Measurements from ENCODE around the gene WWOX.

The WWOX gene

GRCh38 chr16:79164388-79164995 is 1065.0 kb downstream of the WWOX start:
- TF ChIP-seq ISL1 (CRISPR knock-in tag; IDR thresholded peaks at IDR 0.05) (no peak), RARB (CRISPR knock-in tag; IDR thresholded peaks at IDR 0.05) (no peak), ZFP3 (CRISPR knock-in tag; IDR thresholded peaks at IDR 0.05) (no peak), PPARA (CRISPR knock-in tag; IDR thresholded peaks at IDR 0.05; ENCODE audit: borderline replicate concordance) (no peak), TCF4 (CRISPR knock-in tag; IDR thresholded peaks at IDR 0.05; ENCODE audit: borderline replicate concordance) (no peak), ZNF565 (CRISPR knock-in tag; conservative IDR thresholded peaks at IDR 0.05; ENCODE audit: low read depth) (no peak), POU6F1 (CRISPR knock-in tag; IDR thresholded peaks at IDR 0.05; ENCODE audit: borderline replicate concordance, low read depth) (no peak), ZNF70 (CRISPR knock-in tag; IDR thresholded peaks at IDR 0.05) (no peak), ESRRG (CRISPR knock-in tag; IDR thresholded peaks at IDR 0.05) (no peak), TSHZ2 (CRISPR knock-in tag; IDR thresholded peaks at IDR 0.05) (no peak), BACH2 (CRISPR knock-in tag; IDR thresholded peaks at IDR 0.05; ENCODE audit: borderline replicate concordance) (no peak)
- TF ChIP-seq, protein P1, sequence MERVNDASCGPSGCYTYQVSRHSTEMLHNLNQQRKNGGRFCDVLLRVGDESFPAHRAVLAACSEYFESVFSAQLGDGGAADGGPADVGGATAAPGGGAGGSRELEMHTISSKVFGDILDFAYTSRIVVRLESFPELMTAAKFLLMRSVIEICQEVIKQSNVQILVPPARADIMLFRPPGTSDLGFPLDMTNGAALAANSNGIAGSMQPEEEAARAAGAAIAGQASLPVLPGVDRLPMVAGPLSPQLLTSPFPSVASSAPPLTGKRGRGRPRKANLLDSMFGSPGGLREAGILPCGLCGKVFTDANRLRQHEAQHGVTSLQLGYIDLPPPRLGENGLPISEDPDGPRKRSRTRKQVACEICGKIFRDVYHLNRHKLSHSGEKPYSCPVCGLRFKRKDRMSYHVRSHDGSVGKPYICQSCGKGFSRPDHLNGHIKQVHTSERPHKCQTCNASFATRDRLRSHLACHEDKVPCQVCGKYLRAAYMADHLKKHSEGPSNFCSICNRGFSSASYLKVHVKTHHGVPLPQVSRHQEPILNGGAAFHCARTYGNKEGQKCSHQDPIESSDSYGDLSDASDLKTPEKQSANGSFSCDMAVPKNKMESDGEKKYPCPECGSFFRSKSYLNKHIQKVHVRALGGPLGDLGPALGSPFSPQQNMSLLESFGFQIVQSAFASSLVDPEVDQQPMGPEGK (CRISPR knock-in tag; IDR thresholded peaks at IDR 0.05; ENCODE audit: borderline replicate concordance) = no peak
- TF ChIP-seq, protein P2, sequence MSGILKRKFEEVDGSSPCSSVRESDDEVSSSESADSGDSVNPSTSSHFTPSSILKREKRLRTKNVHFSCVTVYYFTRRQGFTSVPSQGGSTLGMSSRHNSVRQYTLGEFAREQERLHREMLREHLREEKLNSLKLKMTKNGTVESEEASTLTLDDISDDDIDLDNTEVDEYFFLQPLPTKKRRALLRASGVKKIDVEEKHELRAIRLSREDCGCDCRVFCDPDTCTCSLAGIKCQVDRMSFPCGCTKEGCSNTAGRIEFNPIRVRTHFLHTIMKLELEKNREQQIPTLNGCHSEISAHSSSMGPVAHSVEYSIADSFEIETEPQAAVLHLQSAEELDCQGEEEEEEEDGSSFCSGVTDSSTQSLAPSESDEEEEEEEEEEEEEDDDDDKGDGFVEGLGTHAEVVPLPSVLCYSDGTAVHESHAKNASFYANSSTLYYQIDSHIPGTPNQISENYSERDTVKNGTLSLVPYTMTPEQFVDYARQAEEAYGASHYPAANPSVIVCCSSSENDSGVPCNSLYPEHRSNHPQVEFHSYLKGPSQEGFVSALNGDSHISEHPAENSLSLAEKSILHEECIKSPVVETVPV (CRISPR knock-in tag; IDR thresholded peaks at IDR 0.05) = no peak
- no peak for ATAC-seq

DNA sequence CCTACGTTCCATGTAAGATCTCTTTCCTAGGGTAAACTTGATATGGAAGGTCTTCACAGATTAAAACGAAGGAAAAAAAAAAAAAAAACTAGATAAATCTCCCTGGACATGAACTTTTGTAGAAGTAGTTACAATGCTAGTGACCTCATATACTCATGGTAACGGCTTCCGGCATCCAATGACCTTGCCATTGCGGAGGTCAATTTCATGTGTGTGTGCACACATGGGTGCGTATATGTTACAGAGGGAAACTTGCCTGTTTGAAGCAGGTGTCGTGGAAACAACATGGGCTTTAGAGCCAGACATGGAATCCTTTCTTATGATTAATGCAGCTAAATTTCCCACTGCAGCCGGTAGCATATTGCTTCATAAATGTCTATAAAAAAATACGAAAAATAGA is 1065.6 kb downstream of the WWOX start:
- ATAC-seq = no peak
- TF ChIP-seq ZC3H10 (CRISPR knock-in tag; IDR thresholded peaks at IDR 0.05) (no peak), ZNF565 (CRISPR knock-in tag; conservative IDR thresholded peaks at IDR 0.05; ENCODE audit: low read depth) (no peak), POU6F1 (CRISPR knock-in tag; IDR thresholded peaks at IDR 0.05; ENCODE audit: borderline replicate concordance, low read depth) (no peak), TSHZ2 (CRISPR knock-in tag; IDR thresholded peaks at IDR 0.05) (no peak), OSR1 (CRISPR knock-in tag; IDR thresholded peaks at IDR 0.05) (no peak), TCF4 (CRISPR knock-in tag; IDR thresholded peaks at IDR 0.05; ENCODE audit: borderline replicate concordance) (no peak), ZNF70 (CRISPR knock-in tag; IDR thresholded peaks at IDR 0.05) (no peak), RARB (CRISPR knock-in tag; IDR thresholded peaks at IDR 0.05) (no peak), CSDC2 (CRISPR knock-in tag; IDR thresholded peaks at IDR 0.05) (no peak), BACH2 (CRISPR knock-in tag; IDR thresholded peaks at IDR 0.05; ENCODE audit: borderline replicate concordance) (no peak), GLIS3 (CRISPR knock-in tag; IDR thresholded peaks at IDR 0.05) (no peak), ARNTL (CRISPR knock-in tag; IDR thresholded peaks at IDR 0.05; ENCODE audit: borderline replicate concordance, low read depth) (no peak), ESRRG (CRISPR knock-in tag; IDR thresholded peaks at IDR 0.05) (no peak)
- TF ChIP-seq, protein P1 (CRISPR knock-in tag; IDR thresholded peaks at IDR 0.05; ENCODE audit: borderline replicate concordance) = no peak
- TF ChIP-seq, protein P2 (CRISPR knock-in tag; IDR thresholded peaks at IDR 0.05) = no peak

Data from SK-N-SH treated with all-trans-retinoic acid at 6 μM for 48 hours (cell line).